HEK293T (cell line): ENCODE results near the gene KIDINS220.
"Not testable (repeated sequence)": the region's sequence is repeated elsewhere in the genome, so short reads cannot be mapped to it uniquely, and the experiment has no call there.

Experiments
- CTCF ChIA-PET: fragments of 350-600 bp; formaldehyde crosslinking; extraction: SDS; loops from one replicate; lab custom pipeline; 2021; ENCODE audit warnings: antibody characterized with exemption, inconsistent platforms; lab: Yijun Ruan, JAX
- POLR2A ChIA-PET: fragments of 350-600 bp; formaldehyde crosslinking; extraction: SDS; loops from one replicate; lab custom pipeline; 2020; ENCODE audit warnings: antibody characterized with exemption, inconsistent platforms; lab: Yijun Ruan, JAX
- DNase-seq: peaks from one replicate; pipeline ENCODE4 v3.0.0; 2012; ENCODE audit warnings: mixed read lengths; ENCODE audit errors: extremely low spot score
- ARNT ChIP-seq: fragments of 450-650 bp; IDR thresholded peaks from 2 replicates; pipeline ENCODE4 v1.6.1; 2017; ENCODE audit warnings: mild to moderate bottlenecking
- BHLHE40 ChIP-seq: fragments of 450-650 bp; IDR thresholded peaks from 2 replicates; pipeline ENCODE4 v1.6.1; 2016; ENCODE audit warnings: mild to moderate bottlenecking, moderate library complexity, borderline replicate concordance
- CTBP1 ChIP-seq: fragments of 450-650 bp; IDR thresholded peaks from 2 replicates; pipeline ENCODE4 v1.6.1; 2016; ENCODE audit warnings: borderline replicate concordance
- ELF4 ChIP-seq: fragments of 450-650 bp; IDR thresholded peaks from 2 replicates; pipeline ENCODE4 v1.6.1; 2017; ENCODE audit warnings: antibody characterized with exemption
- FOXA1 ChIP-seq: fragments of 450-650 bp; IDR thresholded peaks from 2 replicates; pipeline ENCODE4 v1.6.1; 2016; ENCODE audit warnings: mild to moderate bottlenecking
- FOXK2 ChIP-seq: fragments of 450-650 bp; IDR thresholded peaks from 2 replicates; pipeline ENCODE4 v1.6.1; 2016; ENCODE audit warnings: mild to moderate bottlenecking
- FOXM1 ChIP-seq: fragments of 450-650 bp; IDR thresholded peaks from 2 replicates; pipeline ENCODE4 v1.6.1; 2017; ENCODE audit warnings: mild to moderate bottlenecking, borderline replicate concordance
- HDGF ChIP-seq: fragments of 450-650 bp; IDR thresholded peaks from 2 replicates; pipeline ENCODE4 v1.6.1; 2017; ENCODE audit warnings: antibody characterized with exemption, borderline replicate concordance
- L3MBTL2 ChIP-seq: fragments of 450-650 bp; conservative IDR thresholded peaks from 2 replicates; pipeline ENCODE4 v1.6.1; 2016; ENCODE audit warnings: mild to moderate bottlenecking
- LEF1 ChIP-seq: fragments of 450-650 bp; IDR thresholded peaks from 2 replicates; pipeline ENCODE4 v1.6.1; 2017; ENCODE audit warnings: mild to moderate bottlenecking, borderline replicate concordance
- NFRKB ChIP-seq: fragments of 450-650 bp; IDR thresholded peaks from 2 replicates; pipeline ENCODE4 v1.6.1; 2016; ENCODE audit warnings: mild to moderate bottlenecking, moderate library complexity
- SP1 ChIP-seq: fragments of 450-650 bp; IDR thresholded peaks from 2 replicates; pipeline ENCODE4 v1.6.1; 2017
- SUZ12 ChIP-seq: fragments of 450-650 bp; IDR thresholded peaks from 2 replicates; pipeline ENCODE4 v1.6.1; 2016; ENCODE audit warnings: mild to moderate bottlenecking
- TARDBP ChIP-seq: fragments of 450-650 bp; IDR thresholded peaks from 2 replicates; pipeline ENCODE4 v1.6.1; 2016
- ZNF384 ChIP-seq: fragments of 450-650 bp; IDR thresholded peaks from 2 replicates; pipeline ENCODE4 v1.6.1; 2016
- TF ChIP-seq, protein P1 (sequence below): fragments of 450-650 bp; IDR thresholded peaks from 2 replicates; pipeline ENCODE4 v1.6.1; 2016

Gene KIDINS220

DNA sequence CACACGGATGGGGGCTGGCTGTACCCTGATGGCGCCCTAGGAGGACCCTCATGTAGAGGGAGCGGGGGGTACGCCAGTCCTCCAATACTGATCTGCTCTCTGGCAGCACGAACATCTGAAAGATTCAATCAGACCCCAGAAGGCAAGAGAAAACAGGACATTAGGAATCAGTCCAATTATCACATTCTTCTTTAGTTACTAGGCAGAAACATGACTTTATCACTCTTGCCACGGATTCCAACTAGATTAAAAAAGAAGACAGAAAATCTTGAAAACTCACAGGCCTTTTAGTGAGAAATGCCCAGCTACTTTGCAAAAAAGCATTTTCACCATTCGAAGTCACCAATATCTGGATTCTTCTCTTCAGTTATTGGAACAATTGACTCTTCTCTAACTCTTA is 87.2 kb downstream of the KIDINS220 start:
- no peak for DNase-seq
- CTCF ChIA-PET: no interaction called here
- POLR2A ChIA-PET: no interaction called here
- TF ChIP-seq SUZ12: no peak
- no peak for TF ChIP-seq HDGF
- no peak for TF ChIP-seq FOXK2
- TF ChIP-seq LEF1: no peak
- TF ChIP-seq ARNT: no peak
- no peak for TF ChIP-seq ELF4
- TF ChIP-seq BHLHE40: no peak
- no peak for TF ChIP-seq ZNF384
- no peak for TF ChIP-seq FOXA1
- no peak for TF ChIP-seq SP1
- TF ChIP-seq NFRKB: no peak
- TF ChIP-seq, protein P1, sequence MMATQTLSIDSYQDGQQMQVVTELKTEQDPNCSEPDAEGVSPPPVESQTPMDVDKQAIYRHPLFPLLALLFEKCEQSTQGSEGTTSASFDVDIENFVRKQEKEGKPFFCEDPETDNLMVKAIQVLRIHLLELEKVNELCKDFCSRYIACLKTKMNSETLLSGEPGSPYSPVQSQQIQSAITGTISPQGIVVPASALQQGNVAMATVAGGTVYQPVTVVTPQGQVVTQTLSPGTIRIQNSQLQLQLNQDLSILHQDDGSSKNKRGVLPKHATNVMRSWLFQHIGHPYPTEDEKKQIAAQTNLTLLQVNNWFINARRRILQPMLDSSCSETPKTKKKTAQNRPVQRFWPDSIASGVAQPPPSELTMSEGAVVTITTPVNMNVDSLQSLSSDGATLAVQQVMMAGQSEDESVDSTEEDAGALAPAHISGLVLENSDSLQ: no peak
- no peak for TF ChIP-seq TARDBP
- no peak for TF ChIP-seq L3MBTL2
- TF ChIP-seq FOXM1: no peak
- TF ChIP-seq CTBP1: no peak

DNA sequence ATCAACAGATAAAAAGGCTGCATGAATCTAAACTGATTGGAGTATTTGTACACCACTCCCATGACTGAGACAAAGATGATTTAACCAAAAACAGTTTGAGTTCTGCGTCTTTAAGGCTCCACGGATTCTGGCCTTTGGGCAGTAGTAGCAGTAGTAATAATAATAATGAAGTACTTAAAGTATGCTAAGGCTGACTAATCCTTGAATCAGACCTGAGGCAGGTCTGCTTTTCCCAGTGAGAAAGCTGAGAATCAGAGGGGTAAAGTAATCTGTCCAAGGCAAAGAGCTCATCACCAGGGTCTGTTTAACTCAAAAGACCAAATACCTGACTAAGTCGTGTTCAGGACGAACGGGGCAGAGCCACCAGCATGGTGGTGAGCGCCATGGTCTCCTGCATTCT is 94.2 kb downstream of the KIDINS220 start:
- no peak for DNase-seq
- ChIA-PET CTCF (no interaction called here), POLR2A (no interaction called here)
- TF ChIP-seq TARDBP: no peak
- TF ChIP-seq ZNF384: no peak
- no peak for TF ChIP-seq ELF4
- TF ChIP-seq CTBP1: no peak
- no peak for TF ChIP-seq HDGF
- TF ChIP-seq ARNT: no peak
- TF ChIP-seq, protein P1: no peak
- no peak for TF ChIP-seq FOXA1
- TF ChIP-seq SUZ12: no peak
- TF ChIP-seq L3MBTL2: no peak
- no peak for TF ChIP-seq BHLHE40
- no peak for TF ChIP-seq LEF1
- no peak for TF ChIP-seq NFRKB
- no peak for TF ChIP-seq SP1

DNA sequence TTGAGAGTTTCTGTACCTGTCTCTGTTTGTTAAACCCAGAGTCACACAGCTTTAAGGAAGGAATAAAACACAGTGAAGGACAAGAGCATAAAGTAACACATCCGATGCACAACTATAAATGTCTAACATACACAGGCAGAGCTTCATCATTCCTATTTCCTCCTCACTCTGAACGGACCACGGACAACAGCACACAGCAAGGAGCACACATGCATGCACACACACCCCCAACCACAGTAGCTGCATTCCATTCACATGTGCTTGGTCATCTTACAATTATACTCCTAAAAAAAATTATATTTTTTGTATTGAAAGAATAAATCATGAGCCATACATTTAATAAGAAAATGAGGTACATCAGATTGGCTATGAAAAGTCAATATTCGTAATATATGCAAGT is 97.3 kb downstream of the KIDINS220 start:
- TF ChIP-seq FOXK2 (no peak), CTBP1 (no peak), NFRKB (no peak), SUZ12 (no peak), HDGF (no peak), ELF4 (no peak)
- TF ChIP-seq, protein P1: no peak
- POLR2A ChIA-PET: no interaction called here

DNA sequence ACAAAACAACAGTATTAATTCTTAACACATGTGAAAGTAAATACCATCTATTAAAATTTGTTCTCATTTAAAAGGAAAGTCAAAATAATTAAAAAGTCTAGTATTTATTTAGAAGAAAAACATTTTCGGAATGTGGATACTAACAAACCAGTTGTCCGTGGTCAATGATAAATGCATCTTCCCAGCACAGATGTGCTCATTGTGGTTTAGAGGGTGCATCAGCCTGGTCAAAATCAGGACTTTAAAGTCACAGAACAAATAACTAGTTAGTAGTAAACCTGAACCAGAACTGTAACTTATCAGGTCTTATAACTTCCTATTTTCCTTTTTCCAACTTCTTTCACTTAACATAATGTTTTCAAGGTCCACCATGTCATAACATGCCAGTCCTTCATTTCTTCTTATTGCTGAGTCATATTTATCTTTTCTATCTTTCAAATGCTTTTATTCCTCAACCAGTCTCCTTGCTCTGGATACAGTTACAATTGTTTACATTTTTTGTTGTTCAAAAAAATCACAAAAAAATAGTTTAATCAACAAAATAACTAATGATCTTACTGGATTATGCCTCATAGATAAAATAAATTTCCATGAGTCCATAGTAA is 99.7 kb downstream of the KIDINS220 start:
- ChIA-PET POLR2A (no interaction called here), CTCF (no interaction called here)
- DNase-seq: no peak
- no peak for TF ChIP-seq BHLHE40
- no peak for TF ChIP-seq SP1
- no peak for TF ChIP-seq ARNT
- no peak for TF ChIP-seq FOXA1
- TF ChIP-seq, protein P1: no peak
- no peak for TF ChIP-seq ELF4
- TF ChIP-seq FOXK2: no peak
- no peak for TF ChIP-seq L3MBTL2
- TF ChIP-seq TARDBP: no peak
- TF ChIP-seq ZNF384: no peak
- TF ChIP-seq CTBP1: no peak

More for the DNA sequence above, 97.3 kb downstream of the KIDINS220 start:
- DNase-seq: no peak
- CTCF ChIA-PET: no interaction called here

DNA sequence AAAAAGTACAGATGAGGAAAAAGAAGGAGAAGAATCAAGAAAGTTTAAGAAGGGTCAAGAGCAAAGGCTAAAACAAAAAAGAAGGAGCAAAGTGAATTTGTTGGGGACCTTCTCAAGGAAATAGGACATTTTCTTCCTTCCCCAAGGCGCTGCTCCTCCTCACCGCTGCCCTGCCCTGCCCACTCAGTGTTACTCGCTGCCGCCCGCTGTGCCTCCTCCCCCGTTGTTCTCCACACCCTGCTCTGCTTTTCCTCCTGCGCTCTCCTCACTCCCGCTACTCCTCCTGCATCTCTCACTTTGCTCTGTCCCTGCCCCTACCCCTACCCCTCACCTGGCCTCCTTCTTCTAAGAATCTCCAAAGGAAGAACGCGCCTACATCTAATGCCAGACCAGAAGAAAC is 104.8 kb downstream of the KIDINS220 start:
- TF ChIP-seq, protein P1: no peak
- CTCF ChIA-PET: no interaction called here
- POLR2A ChIA-PET: no interaction called here
- no peak for DNase-seq

DNA sequence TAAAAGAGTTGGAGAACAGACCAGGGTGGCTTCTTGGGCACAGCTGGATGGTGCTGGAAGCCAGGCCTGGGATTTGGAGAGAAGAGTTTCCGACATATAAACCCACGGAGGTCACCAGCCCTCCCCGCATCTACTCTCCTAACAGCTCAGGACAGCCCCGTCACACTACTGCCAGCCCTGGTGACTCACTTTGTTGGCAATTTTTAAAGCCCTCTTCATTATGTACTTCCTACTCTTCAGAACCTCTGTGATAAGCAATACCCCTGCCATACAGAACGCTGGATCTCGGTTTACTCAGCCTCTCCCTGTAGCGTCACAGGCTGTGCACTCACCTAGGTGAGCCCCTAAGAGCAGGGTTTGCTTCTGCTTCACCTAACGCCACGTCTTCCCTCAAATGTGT is 107.5 kb downstream of the KIDINS220 start:
- POLR2A ChIA-PET: no interaction called here
- no peak for TF ChIP-seq SUZ12
- TF ChIP-seq SP1: no peak
- no peak for TF ChIP-seq L3MBTL2
- no peak for TF ChIP-seq ZNF384
- TF ChIP-seq FOXA1: no peak
- no peak for TF ChIP-seq LEF1
- TF ChIP-seq CTBP1: no peak
- no peak for TF ChIP-seq TARDBP
- no peak for TF ChIP-seq BHLHE40
- TF ChIP-seq, protein P1: no peak
- no peak for TF ChIP-seq FOXK2
- no peak for TF ChIP-seq HDGF
- no peak for TF ChIP-seq ARNT
- no peak for TF ChIP-seq NFRKB
- no peak for TF ChIP-seq FOXM1
- no peak for DNase-seq
- CTCF ChIA-PET: no interaction called here

DNA sequence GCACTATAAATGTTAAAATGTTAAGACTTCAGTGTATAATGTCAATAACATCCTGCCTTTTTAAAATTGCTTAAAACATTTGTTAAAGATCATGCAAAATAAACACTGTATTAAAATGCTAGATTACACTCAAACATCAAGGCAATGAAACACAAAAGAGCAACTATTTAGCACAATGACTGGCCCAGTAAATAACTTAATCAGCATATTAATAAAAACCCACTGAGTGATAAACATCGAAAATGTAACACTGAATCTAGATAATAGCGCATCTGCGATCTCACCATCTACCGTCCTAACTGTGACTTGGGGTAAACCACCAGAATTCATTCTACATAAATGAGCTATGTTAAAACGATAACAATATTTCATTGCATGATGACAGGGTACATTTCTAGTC is 108.3 kb downstream of the KIDINS220 start:
- POLR2A ChIA-PET, DNase-seq, CTCF ChIA-PET: not testable (repeated sequence)
